ENCODE results near the gene HM13.

The HM13 gene

DNA sequence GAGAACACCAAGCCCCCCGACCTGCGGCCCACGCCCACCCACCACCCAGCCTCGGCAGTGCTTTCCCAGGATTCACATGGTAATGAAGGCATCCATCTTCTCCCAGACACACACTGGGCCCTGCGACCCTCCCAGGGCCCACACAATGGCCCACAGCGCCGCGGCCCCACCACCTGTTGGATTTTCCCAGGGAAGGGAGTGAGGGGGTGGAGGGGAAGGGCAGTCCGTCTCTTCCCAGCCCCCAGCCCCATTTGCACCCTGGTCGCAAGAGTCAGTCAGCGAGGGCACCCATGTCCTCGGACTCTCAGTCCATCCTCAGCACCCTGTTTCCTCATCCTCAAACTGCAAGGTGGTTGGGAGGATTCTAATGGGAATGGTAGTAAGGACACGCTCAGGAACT, 67.1 kb downstream of the HM13 start:
- H4K91ac ChIP-seq (ENCODE audit: low read length): peak overlapping the region; percentile 70
- peak overlapping the region; percentile 73 for H2BK15ac ChIP-seq (ENCODE audit: low read depth, poor library complexity, severe bottlenecking)
- no peaks in the 10 kb centered on the region for H3K79me1 ChIP-seq (replicated peaks; ENCODE audit: low read length, poor library complexity, severe bottlenecking)
- no peak overlapping the region for H2BK5ac ChIP-seq (ENCODE audit: low read depth, low read length, poor library complexity, severe bottlenecking)
- H2BK120ac ChIP-seq (ENCODE audit: low read depth, low read length): no peak overlapping the region
- 89% methylated on average over 5 of the region's 13 CpGs for WGBS
- no peak overlapping the region for H3K23ac ChIP-seq (ENCODE audit: low read length in 2 of 2)
- DNase-seq: no peak
- no peak overlapping the region for H2AFZ ChIP-seq (ENCODE audit: low read depth, low read length)
- H3K18ac ChIP-seq (ENCODE audit: low read depth in 1 of 2, low read length in 2 of 2): no peak overlapping the region
- H3K14ac ChIP-seq (ENCODE audit: low read length in 2 of 2): no peak overlapping the region
- peak overlapping the region in 1 of 2 experiments; percentile 47 for H3K4ac ChIP-seq (ENCODE audit: low read depth in 1 of 2, low read length in 2 of 2)
- no peak overlapping the region for H3K4me2 ChIP-seq (ENCODE audit: low read length, poor library complexity, severe bottlenecking)
- H3K4me1 ChIP-seq (ENCODE audit: control insufficient read depth, insufficient read depth, low read depth, low read length): no peaks in the 10 kb centered on the region
- peak overlapping the region in 1 of 2 experiments; percentile 75 for H2BK12ac ChIP-seq (ENCODE audit: low read length in 2 of 2)
- no peaks in the 10 kb centered on the region for H3K9me3 ChIP-seq (ENCODE audit: control insufficient read depth, low read length)
- H3K36me3 ChIP-seq (ENCODE audit: control insufficient read depth in 1 of 2, insufficient read depth in 2 of 2, low read depth in 1 of 2, low read length in 2 of 2): peaks cover 0 to 2% of the 10 kb centered on the region in 2 experiments
- no peak overlapping the region for H2AK5ac ChIP-seq (ENCODE audit: low read length, severe bottlenecking)
- H3K27ac ChIP-seq (ENCODE audit: low read length, poor library complexity, severe bottlenecking): no peak overlapping the region
- no peak overlapping the region for H3K9ac ChIP-seq (ENCODE audit: low read length)
- no peaks in the 10 kb centered on the region for H3K27me3 ChIP-seq (ENCODE audit: control insufficient read depth in 1 of 2, insufficient read depth in 1 of 2, low read length in 2 of 2)
- no peak overlapping the region for H4K8ac ChIP-seq (ENCODE audit: low read length)
- H3K4me3 ChIP-seq (ENCODE audit: insufficient read depth in 1 of 2, low read depth in 1 of 2, low read length in 2 of 2): no peak overlapping the region

DNA sequence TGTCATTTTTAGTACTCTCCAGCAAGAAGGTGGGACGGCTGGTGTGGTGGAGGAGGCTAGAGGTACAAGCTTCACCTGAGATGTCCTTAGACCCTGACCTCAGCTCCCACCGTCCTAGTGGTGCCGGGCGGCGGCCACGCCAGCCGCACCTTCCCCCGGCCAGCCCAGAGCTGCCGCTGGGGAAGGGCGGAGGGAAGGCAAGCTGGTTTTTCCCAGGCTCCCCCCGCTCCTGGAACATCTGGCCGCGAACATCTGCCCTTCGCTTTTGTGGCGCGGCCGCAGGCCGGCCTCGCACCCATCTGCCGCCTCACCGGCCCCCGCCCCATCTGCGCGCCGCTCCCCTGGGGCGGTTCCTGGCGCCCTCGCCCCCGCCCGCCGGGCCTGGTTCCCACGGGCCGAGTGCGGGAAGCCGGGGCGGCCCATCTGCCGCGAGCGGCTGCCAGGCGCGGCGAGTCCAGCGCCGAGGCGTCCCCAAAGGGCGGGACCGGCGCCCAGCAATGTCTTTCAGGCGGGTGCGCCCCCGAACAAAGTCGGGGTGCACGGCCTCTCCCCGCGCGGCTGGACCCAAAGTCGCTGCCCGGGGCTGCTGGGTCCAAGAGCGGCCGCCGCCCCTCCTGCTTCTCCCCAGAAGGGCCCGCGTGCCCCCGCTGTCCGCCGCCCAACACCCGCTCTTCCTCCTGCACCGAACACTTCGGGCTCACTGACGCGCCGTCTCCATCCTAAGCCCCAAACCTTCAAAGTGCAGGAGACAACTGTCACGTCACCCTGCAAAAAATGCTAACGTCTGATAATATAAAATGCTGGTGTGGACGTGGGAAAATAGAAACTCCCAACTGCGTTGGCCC, 73.5 kb downstream of the HM13 start:
- Histone ChIP-seq H3K23ac (ENCODE audit: low read length in 2 of 2) (no peak overlapping the region), H3K79me1 (replicated peaks; ENCODE audit: low read length, poor library complexity, severe bottlenecking) (no peaks in the 10 kb centered on the region), H3K27ac (ENCODE audit: low read length, poor library complexity, severe bottlenecking) (no peak overlapping the region), H3K4me1 (ENCODE audit: control insufficient read depth, insufficient read depth, low read depth, low read length) (peaks cover 16% of the 10 kb centered on the region), H3K18ac (ENCODE audit: low read depth in 1 of 2, low read length in 2 of 2) (peak overlapping the region; percentile 57 to 79), H3K27me3 (ENCODE audit: control insufficient read depth in 1 of 2, insufficient read depth in 1 of 2, low read length in 2 of 2) (no peaks in the 10 kb centered on the region), H3K9ac (ENCODE audit: low read length) (peak overlapping the region; percentile 70), H2BK12ac (ENCODE audit: low read length in 2 of 2) (peak overlapping the region; percentile 29 to 51), H3K4ac (ENCODE audit: low read depth in 1 of 2, low read length in 2 of 2) (peak overlapping the region; percentile 29 to 60), H3K36me3 (ENCODE audit: control insufficient read depth in 1 of 2, insufficient read depth in 2 of 2, low read depth in 1 of 2, low read length in 2 of 2) (no peaks in the 10 kb centered on the region), H4K91ac (ENCODE audit: low read length) (peak overlapping the region; percentile 2), H2AK5ac (ENCODE audit: low read length, severe bottlenecking) (no peak overlapping the region), H2BK120ac (ENCODE audit: low read depth, low read length) (peak overlapping the region; percentile 87), H3K4me3 (ENCODE audit: insufficient read depth in 1 of 2, low read depth in 1 of 2, low read length in 2 of 2) (peak overlapping the region; percentile 49 to 75), H2BK5ac (ENCODE audit: low read depth, low read length, poor library complexity, severe bottlenecking) (no peak overlapping the region), H2AFZ (ENCODE audit: low read depth, low read length) (peak overlapping the region; percentile 16), H3K14ac (ENCODE audit: low read length in 2 of 2) (peak overlapping the region in 1 of 2 experiments; percentile 35), H4K8ac (ENCODE audit: low read length) (peak overlapping the region; percentile 72), H2BK15ac (ENCODE audit: low read depth, poor library complexity, severe bottlenecking) (peak overlapping the region; percentile 82), H3K9me3 (ENCODE audit: control insufficient read depth, low read length) (no peaks in the 10 kb centered on the region), H3K4me2 (ENCODE audit: low read length, poor library complexity, severe bottlenecking) (peak overlapping the region; percentile 89)
- WGBS: 40% methylated on average over 76 of the region's 76 CpGs
- DNase-seq: peak; percentile 72

DNA sequence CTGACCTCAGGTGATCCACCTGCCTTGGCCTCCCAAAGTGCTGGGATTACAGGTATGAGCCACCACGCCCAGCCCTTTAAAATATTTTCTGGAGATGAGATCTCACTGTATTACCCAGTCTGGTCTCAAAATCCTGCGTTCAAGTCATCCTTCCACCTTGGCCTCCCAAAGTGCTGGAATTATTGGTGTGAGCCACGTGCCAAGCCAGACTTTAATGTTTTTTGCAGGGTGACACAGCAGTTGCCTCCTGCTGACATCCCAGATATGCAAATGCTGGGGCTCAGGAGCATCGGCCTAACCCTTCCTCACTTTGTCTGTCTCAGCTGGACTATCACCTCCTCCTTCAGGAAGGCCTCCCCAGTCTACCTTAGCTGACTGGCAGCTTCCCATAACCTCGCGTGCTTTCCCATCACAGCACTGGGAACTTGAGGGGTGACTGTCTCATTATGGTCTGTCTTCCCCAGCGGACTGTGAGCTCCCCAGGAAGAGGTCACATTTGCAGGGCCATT, 76.5 kb downstream of the HM13 start:
- Histone ChIP-seq H2BK12ac (ENCODE audit: low read length in 2 of 2) (peak overlapping the region; percentile 40 to 51), H3K9me3 (ENCODE audit: control insufficient read depth, low read length) (no peaks in the 10 kb centered on the region), H4K91ac (ENCODE audit: low read length) (peak overlapping the region; percentile 93), H3K4me1 (ENCODE audit: control insufficient read depth, insufficient read depth, low read depth, low read length) (peaks cover 30% of the 10 kb centered on the region), H3K9ac (ENCODE audit: low read length) (no peak overlapping the region), H2AFZ (ENCODE audit: low read depth, low read length) (no peak overlapping the region), H3K4me3 (ENCODE audit: insufficient read depth in 1 of 2, low read depth in 1 of 2, low read length in 2 of 2) (peak overlapping the region in 1 of 2 experiments; percentile 26), H3K18ac (ENCODE audit: low read depth in 1 of 2, low read length in 2 of 2) (peak overlapping the region in 1 of 2 experiments; percentile 71), H3K23ac (ENCODE audit: low read length in 2 of 2) (peak overlapping the region in 1 of 2 experiments; percentile 2), H3K79me1 (replicated peaks; ENCODE audit: low read length, poor library complexity, severe bottlenecking) (no peaks in the 10 kb centered on the region), H3K14ac (ENCODE audit: low read length in 2 of 2) (no peak overlapping the region), H2BK15ac (ENCODE audit: low read depth, poor library complexity, severe bottlenecking) (peak overlapping the region; percentile 15), H2BK5ac (ENCODE audit: low read depth, low read length, poor library complexity, severe bottlenecking) (no peak overlapping the region), H3K27ac (ENCODE audit: low read length, poor library complexity, severe bottlenecking) (no peak overlapping the region), H3K4ac (ENCODE audit: low read depth in 1 of 2, low read length in 2 of 2) (peak overlapping the region in 1 of 2 experiments; percentile 29), H2AK5ac (ENCODE audit: low read length, severe bottlenecking) (no peak overlapping the region), H3K36me3 (ENCODE audit: control insufficient read depth in 1 of 2, insufficient read depth in 2 of 2, low read depth in 1 of 2, low read length in 2 of 2) (no peaks in the 10 kb centered on the region), H2BK120ac (ENCODE audit: low read depth, low read length) (no peak overlapping the region), H3K4me2 (ENCODE audit: low read length, poor library complexity, severe bottlenecking) (no peak overlapping the region), H3K27me3 (ENCODE audit: control insufficient read depth in 1 of 2, insufficient read depth in 1 of 2, low read length in 2 of 2) (no peaks in the 10 kb centered on the region), H4K8ac (ENCODE audit: low read length) (peak overlapping the region; percentile 82)
- WGBS: 66% methylated on average over 7 of the region's 7 CpGs
- DNase-seq: no peak

Measured in mesenchymal stem cell (in vitro differentiated cells and primary cell).